Measurements from ENCODE around the gene USP17L20. TPM values are rescaled to one million over a fixed set of nuclear protein-coding genes. Genes with fewer than 3 reads are reported as not detected.

USP17L20 gene
- total RNA-seq, 4 donors from 2014 or later = not detected

Other genes starting within 250 kb of the USP17L20 start
- gene FAM90A26, start 87.7 kb upstream of the USP17L20 start, total RNA-seq = not detected
- gene USP17L10, start 47.5 kb upstream of the USP17L20 start, total RNA-seq = not detected
- gene USP17L11, start 42.7 kb upstream of the USP17L20 start, total RNA-seq = not detected
- not detected for gene USP17L12, start 38.0 kb upstream of the USP17L20 start, total RNA-seq
- not detected for gene USP17L13, start 33.2 kb upstream of the USP17L20 start, total RNA-seq
- gene USP17L15, start 23.7 kb upstream of the USP17L20 start, total RNA-seq = not detected
- gene USP17L17, start 14.2 kb upstream of the USP17L20 start, total RNA-seq = not detected
- gene USP17L18, start 9.5 kb upstream of the USP17L20 start, total RNA-seq = not detected
- not detected for gene USP17L19, start 4.7 kb upstream of the USP17L20 start, total RNA-seq
- gene USP17L21, start 4.7 kb downstream of the USP17L20 start, total RNA-seq = not detected
- gene USP17L22, start 9.5 kb downstream of the USP17L20 start, total RNA-seq = not detected
- not detected for gene USP17L24, start 67.0 kb downstream of the USP17L20 start, total RNA-seq
- not detected for gene USP17L25, start 71.8 kb downstream of the USP17L20 start, total RNA-seq
- not detected for gene USP17L26, start 76.5 kb downstream of the USP17L20 start, total RNA-seq
- not detected for gene USP17L5, start 81.3 kb downstream of the USP17L20 start, total RNA-seq
- gene USP17L27, start 86.0 kb downstream of the USP17L20 start, total RNA-seq = not detected
- not detected for gene USP17L28, start 90.8 kb downstream of the USP17L20 start, total RNA-seq
- gene USP17L29, start 95.5 kb downstream of the USP17L20 start, total RNA-seq = not detected
- gene USP17L30, start 105.0 kb downstream of the USP17L20 start, total RNA-seq = not detected
- gene DEFB131A, start 186.3 kb downstream of the USP17L20 start, total RNA-seq = not detected